Small intestine (tissue), 16 donors: Measurements from ENCODE around the gene SPACA7. TPM values are rescaled to one million over a fixed set of nuclear protein-coding genes. Genes with fewer than 3 reads are reported as not detected.

ENCODE experiments used
- DNase-seq, 2 donors: peaks; one replicate each; pipeline versions ENCODE4 v3.0.0 to v3.0.0-alpha.2; 2013
- FAIRE-seq: peaks from 2 replicates; lab custom pipeline; 2012; peaks lifted over from hg19 to GRCh38; lab: Jason Lieb, UNC
- H3K27ac ChIP-seq, 3 donors: one replicate each; pipeline ENCODE4 v1.5.1; 2013; ENCODE audit warnings: low read length in 2 of 3, mild to moderate bottlenecking in 2 of 3, control low read depth in 1 of 3, inconsistent platforms in 1 of 3, low read depth in 1 of 3, moderate library complexity in 1 of 3
- H3K27me3 ChIP-seq, 3 donors: one replicate each; pipeline ENCODE4 v1.6.1; 2013; ENCODE audit warnings: low read length in 3 of 3, inconsistent platforms in 1 of 3; ENCODE audit not compliant: control insufficient read depth in 3 of 3, insufficient read depth in 3 of 3
- H3K36me3 ChIP-seq, 3 donors: one replicate each; pipeline ENCODE4 v1.6.1; 2013; ENCODE audit warnings: low read length in 3 of 3, inconsistent platforms in 1 of 3, low read depth in 1 of 3, mild to moderate bottlenecking in 1 of 3, moderate library complexity in 1 of 3; ENCODE audit not compliant: control insufficient read depth in 3 of 3, insufficient read depth in 2 of 3
- H3K4me1 ChIP-seq, 3 donors: one replicate each; pipeline ENCODE4 v1.6.1; 2013; ENCODE audit warnings: low read length in 2 of 3, inconsistent platforms in 1 of 3, low read depth in 1 of 3, mild to moderate bottlenecking in 1 of 3, moderate library complexity in 1 of 3; ENCODE audit not compliant: control insufficient read depth in 3 of 3, insufficient read depth in 2 of 3
- H3K4me3 ChIP-seq, 3 donors: one replicate each; pipeline ENCODE4 v1.5.1; 2013; ENCODE audit warnings: low read length in 3 of 3, control low read depth in 1 of 3, inconsistent platforms in 1 of 3, low read depth in 1 of 3, mild to moderate bottlenecking in 1 of 3, moderate library complexity in 1 of 3
- H3K9me3 ChIP-seq, 2 donors: one replicate each; pipeline ENCODE4 v1.6.1; 2013; ENCODE audit warnings: low read depth in 1 of 2, low read length in 1 of 2; ENCODE audit not compliant: control insufficient read depth in 2 of 2, insufficient read depth in 1 of 2
- whole genome bisulfite sequencing, 3 donors: extraction: QIAGEN DNeasy Blood & Tissue Kit; methylation state at CpG; one replicate each; pipeline ENCODE4 v1.1.7; 2013; 5-methylcytosine and 5-hydroxymethylcytosine counted together
- long read RNA-seq, 10 donors: transcript quantifications; one replicate each; lab custom pipeline, GENCODE V29; 2026
- polyA plus RNA-seq, 4 donors: library from polyadenylated mRNA; stranded (reverse) in 3 of 4; unstranded in 1 of 4; fragments of 200-250 nt in 3 of 4; fragments of 120-200 nt in 1 of 4; gene quantifications; one replicate each; pipeline versions ENCODE4 v1.2.1 to v1.2.3, GENCODE V29; 2013
- donor health status: healthy with polysubstance abuse.
- donor health status: control.
- donor health status: control.
- donor health status: Bipolar disorder and iron deficiency.
- donor health status: healthy.

The SPACA7 gene, protein sequence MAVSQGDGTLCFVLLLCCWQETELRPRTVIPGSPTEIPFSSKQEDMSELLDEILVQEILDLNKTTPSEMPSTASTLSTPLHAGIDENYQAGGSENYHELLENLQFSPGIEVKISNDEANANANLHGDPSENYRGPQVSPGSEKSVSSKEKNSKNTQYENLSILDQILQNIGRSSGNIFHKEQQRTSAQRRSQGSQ
- polyA plus RNA-seq = not detected
- long read RNA-seq, donor 1 = 0 reads
- long read RNA-seq, donor 2 = 0 reads
- long read RNA-seq, donor 3 = 0 reads
- long read RNA-seq, donor 4 = 0 reads
- long read RNA-seq, donor 5 = 0 reads
- long read RNA-seq, donor 6 = 0 reads
- long read RNA-seq, donor 7 = 0 reads
- long read RNA-seq, donor 8 = 0 reads
- long read RNA-seq, donor 9 = 0 reads
- long read RNA-seq, donor 10 = 0 reads

DNA sequence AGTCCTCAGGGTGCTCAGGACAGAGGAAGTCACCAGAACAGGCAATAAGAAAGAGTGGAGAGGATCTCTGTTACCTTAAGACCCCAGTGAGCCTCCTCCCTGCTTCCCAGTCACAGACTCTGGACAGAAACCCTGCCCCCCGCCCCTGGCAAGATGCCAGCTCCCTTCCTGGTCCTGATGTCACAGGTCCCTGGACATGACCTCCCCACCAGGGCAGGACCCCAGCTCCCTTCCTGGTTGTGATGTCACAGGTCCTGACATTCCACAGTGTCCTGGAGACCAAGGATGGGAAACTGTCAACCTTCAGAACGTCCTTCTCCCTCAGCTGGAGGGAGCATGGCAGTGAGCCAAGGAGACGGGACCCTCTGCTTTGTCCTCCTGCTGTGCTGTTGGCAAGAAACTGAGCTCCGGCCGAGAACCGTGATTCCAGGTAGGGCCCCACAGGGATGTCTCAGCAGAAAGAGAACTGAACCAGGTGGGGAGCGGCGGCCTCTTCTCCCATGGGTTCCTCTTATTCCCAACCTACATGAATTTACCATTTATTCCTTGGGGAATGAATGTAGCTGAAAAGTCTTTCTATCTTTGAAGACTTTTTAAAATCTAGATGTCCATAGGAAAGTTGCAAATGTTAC lies at the start of gene SPACA7:
Gene SPACA7 (plus strand): TSS at position 306 of the 632 bp plus-strand sequence. CDS start 31 bp downstream, at position 337.
- FAIRE-seq (no peak), DNase-seq (no peak)
- no peaks in the 10 kb centered on the region for H3K4me1 ChIP-seq
- WGBS, 3 donors = 73 to 76% (median 73%) methylated on average over 8 of the region's 8 CpGs
- H3K9me3 ChIP-seq = no peaks in the 10 kb centered on the region
- no peaks in the 10 kb centered on the region for H3K36me3 ChIP-seq
- H3K4me3 ChIP-seq = no peak within 1 kb of the TSS
- H3K27me3 ChIP-seq = no peaks in the 10 kb centered on the region
- no peak within 1 kb of the TSS for H3K27ac ChIP-seq

DNA sequence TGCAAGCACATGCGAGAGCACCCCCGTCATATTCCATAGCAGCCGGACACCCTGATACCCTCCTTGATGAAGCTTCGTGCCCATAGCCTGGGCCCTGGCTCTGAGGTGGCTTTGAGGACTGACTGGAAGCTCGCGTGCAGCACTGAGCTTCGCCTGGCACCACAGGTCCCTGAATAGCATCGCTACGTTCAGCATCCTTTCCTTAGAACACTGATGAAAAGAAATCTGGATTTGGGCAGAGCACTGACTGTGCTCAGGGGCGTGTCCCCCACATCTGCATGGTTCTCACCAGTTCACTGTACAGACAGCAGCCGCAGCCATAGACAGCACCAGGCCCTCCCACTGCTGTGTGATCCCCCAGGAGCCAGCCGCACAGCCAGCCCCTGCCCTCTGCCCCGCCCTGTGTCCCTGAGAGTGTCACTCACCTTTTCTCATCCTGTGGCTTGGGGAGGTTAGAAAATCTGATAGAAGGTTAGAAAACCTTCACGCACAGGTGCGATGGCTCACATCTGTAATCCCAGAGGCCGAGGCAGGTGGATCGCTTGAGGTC lies 49.3 kb upstream of the SPACA7 start:
- H3K27ac ChIP-seq = no peak overlapping the region
- H3K4me3 ChIP-seq = no peak overlapping the region
- 78 to 83% (median 82%) methylated on average over 17 of the region's 17 CpGs for WGBS, 3 donors
- H3K27me3 ChIP-seq = peaks cover 0 to 33% (median 12%) of the 10 kb centered on the region in 3 donors
- DNase-seq (no peak), FAIRE-seq (no peak)
- H3K4me1 ChIP-seq = no peaks in the 10 kb centered on the region
- no peaks in the 10 kb centered on the region for H3K36me3 ChIP-seq
- no peaks in the 10 kb centered on the region for H3K9me3 ChIP-seq

DNA sequence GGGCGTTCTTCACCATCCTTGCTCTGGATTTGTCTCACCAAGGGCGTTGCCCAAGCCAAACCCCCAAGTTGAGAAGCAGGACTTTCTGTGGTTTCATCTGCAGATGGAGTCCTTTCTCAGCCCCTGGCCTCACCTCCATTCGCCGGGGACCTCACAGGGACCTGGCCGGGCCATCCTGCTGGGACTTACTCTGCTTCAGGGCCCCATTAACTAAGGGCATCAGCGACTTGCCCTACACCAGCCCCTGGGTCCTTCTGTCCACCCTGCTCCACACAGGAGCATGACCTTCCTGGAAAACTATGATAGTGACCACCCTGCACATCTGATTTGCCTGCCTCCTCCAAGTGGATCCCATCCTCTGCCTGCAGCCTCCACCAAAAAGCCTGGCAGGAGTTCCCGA lies 47.2 kb upstream of the SPACA7 start:
- no peak for FAIRE-seq
- peaks cover 0 to 42% (median 16%) of the 10 kb centered on the region in 3 donors for H3K27me3 ChIP-seq
- WGBS, 3 donors = 72 to 84% (median 82%) methylated on average over 7 of the region's 7 CpGs

DNA sequence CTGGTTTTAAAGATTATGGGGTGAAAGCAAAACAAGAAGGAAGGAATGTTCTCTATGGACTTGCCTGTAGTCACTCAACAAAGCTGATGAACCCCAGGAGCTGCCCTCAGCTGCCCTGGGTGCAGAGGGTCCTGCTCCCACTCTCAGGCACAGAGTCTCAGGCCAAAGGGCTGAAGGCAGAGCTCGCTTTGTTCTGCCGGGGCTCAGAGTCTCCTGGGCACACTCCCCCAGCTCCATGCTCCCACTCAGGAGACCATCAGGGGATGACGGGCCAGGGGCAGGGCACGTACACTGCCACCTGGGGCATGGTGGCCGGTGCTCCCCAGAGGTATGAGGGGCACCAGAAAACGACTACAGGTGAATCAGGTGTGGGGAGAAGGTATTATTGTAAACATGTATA lies 46.8 kb upstream of the SPACA7 start:
- FAIRE-seq (no peak), DNase-seq (no peak)
- H3K9me3 ChIP-seq = no peaks in the 10 kb centered on the region
- 69 to 77% (median 70%) methylated on average over 6 of the region's 6 CpGs for WGBS, 3 donors
- no peaks in the 10 kb centered on the region for H3K36me3 ChIP-seq
- no peak overlapping the region for H3K4me3 ChIP-seq
- no peaks in the 10 kb centered on the region for H3K4me1 ChIP-seq
- no peak overlapping the region for H3K27ac ChIP-seq
- peaks cover 0 to 38% (median 16%) of the 10 kb centered on the region in 3 donors for H3K27me3 ChIP-seq

More for the DNA sequence above, 47.2 kb upstream of the SPACA7 start:
- no peaks in the 10 kb centered on the region for H3K4me1 ChIP-seq
- DNase-seq = no peak
- no peak overlapping the region for H3K4me3 ChIP-seq
- H3K9me3 ChIP-seq = no peaks in the 10 kb centered on the region
- no peaks in the 10 kb centered on the region for H3K36me3 ChIP-seq
- H3K27ac ChIP-seq = no peak overlapping the region

DNA sequence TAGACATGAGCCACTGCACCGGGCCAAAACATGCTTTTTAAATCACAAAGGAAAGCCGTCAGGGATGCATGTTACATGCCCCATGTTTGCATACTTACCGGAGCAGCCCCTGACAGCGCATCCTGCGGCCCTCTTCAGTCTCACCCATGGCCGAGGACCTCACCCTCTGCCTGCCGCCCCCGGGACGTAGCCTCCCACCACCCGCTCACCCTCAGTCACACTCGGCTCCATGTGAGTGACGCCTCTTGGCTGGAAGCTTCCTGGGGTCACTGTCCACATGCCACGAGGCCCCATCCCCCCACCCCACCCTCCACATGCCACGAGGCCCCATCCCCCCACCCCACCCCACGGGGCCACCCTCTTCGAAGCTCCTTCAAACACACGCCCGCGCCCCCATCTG lies 46.1 kb upstream of the SPACA7 start:
- WGBS, 3 donors = 54 to 68% (median 55%) methylated on average over 15 to 19 of the region's 19 CpGs
- DNase-seq = no peak
- no peaks in the 10 kb centered on the region for H3K9me3 ChIP-seq
- FAIRE-seq = no peak
- H3K4me3 ChIP-seq = no peak overlapping the region
- no peaks in the 10 kb centered on the region for H3K4me1 ChIP-seq
- no peaks in the 10 kb centered on the region for H3K36me3 ChIP-seq
- H3K27ac ChIP-seq = no peak overlapping the region
- H3K27me3 ChIP-seq = peaks cover 0 to 38% (median 16%) of the 10 kb centered on the region in 3 donors

DNA sequence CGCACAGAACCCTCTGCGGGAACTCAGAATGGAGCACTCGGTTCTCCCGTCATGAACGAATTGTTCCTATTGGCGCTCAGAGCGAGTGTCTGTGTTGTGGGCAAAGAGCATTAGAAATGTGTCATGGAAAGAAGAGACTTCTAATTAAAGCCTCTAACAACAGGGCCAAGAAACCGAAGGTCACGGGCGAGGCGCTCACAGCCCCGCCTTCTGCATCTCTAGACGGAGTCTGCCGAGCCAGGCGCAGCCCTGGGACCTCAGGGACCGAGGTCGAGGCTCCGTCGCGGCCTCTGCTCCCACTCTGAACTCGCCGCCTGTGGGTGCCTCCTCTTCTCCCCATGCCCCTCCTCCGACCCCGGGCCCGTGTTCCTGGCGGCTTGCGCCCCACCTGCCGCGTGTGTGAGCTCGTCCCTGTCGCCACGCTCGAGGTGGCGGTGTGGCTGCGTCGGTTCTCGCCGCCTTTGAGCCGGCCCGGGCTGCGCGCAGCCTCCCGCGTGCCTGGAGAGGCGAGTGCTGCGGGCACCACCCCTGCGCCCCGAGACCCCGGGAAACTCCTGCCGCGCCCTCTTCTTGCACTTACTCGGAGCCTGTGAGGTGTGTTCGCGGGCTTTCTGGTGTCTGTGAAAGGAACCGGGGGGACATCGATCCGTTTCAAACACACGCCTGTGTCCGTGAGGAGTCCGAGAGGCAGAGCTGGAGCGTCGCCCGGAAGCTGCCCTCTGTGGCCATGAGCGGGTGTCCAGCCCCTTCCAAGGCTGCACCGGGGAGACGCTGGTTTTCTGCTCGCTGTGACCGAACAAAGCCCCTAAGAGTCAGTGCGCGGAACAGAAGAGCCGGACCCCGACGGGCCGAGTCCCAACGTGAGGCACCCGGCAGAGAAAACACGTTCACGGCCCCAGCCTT lies 45.4 kb upstream of the SPACA7 start:
- FAIRE-seq = no peak
- 11 to 25% (median 12%) methylated on average over 76 to 78 of the region's 78 CpGs for WGBS, 3 donors

DNA sequence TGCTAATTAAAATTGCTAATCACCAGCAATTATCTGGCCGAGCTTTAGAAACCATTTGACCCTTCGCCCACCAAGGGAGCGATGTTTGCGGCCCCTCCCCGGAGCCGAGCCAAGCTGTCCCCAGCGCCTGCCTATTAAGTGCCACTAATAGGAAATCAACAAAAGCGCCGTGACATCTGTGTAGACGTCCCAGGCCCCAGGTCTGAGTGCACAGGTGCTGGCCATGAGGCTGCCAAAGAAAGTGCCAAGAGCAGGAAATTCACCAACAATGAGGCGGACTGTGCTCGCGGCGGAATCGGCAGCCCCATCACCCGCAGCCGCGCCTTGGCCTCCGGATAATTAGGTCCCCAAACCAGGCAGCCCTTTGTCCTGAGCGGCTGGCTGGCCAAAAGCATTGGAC lies 44.5 kb upstream of the SPACA7 start:
- no peak for FAIRE-seq
- Histone ChIP-seq H3K4me1 (no peaks in the 10 kb centered on the region), H3K4me3 (no peak overlapping the region), H3K27me3 (peaks cover 0 to 38% (median 16%) of the 10 kb centered on the region in 3 donors), H3K9me3 (no peaks in the 10 kb centered on the region), H3K27ac (no peak overlapping the region), H3K36me3 (no peaks in the 10 kb centered on the region)
- no peak for DNase-seq
- 13 to 26% (median 16%) methylated on average over 20 of the region's 20 CpGs for WGBS, 3 donors

More for the DNA sequence above, 45.4 kb upstream of the SPACA7 start:
- peak; percentile 23 to 63 for DNase-seq
- H3K9me3 ChIP-seq = no peaks in the 10 kb centered on the region
- H3K4me1 ChIP-seq = no peaks in the 10 kb centered on the region
- H3K27me3 ChIP-seq = peaks cover 0 to 38% (median 16%) of the 10 kb centered on the region in 3 donors
- H3K4me3 ChIP-seq = no peak overlapping the region
- no peaks in the 10 kb centered on the region for H3K36me3 ChIP-seq
- H3K27ac ChIP-seq = no peak overlapping the region

DNA sequence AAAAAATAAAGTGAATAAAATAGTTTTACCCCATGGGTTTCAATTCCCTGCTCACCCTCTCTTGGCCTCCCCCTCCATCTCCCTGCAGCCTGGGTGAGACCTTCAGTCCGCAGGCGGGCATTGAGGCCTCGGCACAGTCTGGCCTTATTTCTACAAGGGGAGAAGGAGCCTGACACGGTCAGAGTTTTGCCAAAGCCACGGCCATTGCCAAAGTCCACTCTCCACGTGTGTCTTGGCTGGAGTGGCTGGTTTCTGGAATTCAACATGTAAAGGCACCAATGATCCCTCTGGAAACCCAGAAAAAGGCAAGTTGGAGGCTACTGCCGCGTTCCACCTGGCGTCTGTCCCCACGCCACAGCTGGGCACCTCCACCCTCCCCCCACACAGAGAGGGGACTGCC lies 43.4 kb upstream of the SPACA7 start:
- peaks cover 0 to 38% (median 16%) of the 10 kb centered on the region in 3 donors for H3K27me3 ChIP-seq
- H3K4me3 ChIP-seq = no peak overlapping the region
- WGBS, 3 donors = 69 to 78% (median 75%) methylated on average over 9 to 10 of the region's 10 CpGs
- H3K9me3 ChIP-seq = no peaks in the 10 kb centered on the region
- H3K4me1 ChIP-seq = no peaks in the 10 kb centered on the region
- FAIRE-seq (no peak), DNase-seq (no peak)
- no peak overlapping the region for H3K27ac ChIP-seq
- H3K36me3 ChIP-seq = no peaks in the 10 kb centered on the region
